ENCODE results near the gene MLIP. TPM values are rescaled to one million over a fixed set of nuclear protein-coding genes. Genes with fewer than 3 reads are reported as not detected.
A peak's percentile ranks its signal among the peaks of the same experiment; 100 is the strongest.

Gene MLIP
- total RNA-seq, 1 experiment from 2014 or later, result 23.9 TPM

DNA sequence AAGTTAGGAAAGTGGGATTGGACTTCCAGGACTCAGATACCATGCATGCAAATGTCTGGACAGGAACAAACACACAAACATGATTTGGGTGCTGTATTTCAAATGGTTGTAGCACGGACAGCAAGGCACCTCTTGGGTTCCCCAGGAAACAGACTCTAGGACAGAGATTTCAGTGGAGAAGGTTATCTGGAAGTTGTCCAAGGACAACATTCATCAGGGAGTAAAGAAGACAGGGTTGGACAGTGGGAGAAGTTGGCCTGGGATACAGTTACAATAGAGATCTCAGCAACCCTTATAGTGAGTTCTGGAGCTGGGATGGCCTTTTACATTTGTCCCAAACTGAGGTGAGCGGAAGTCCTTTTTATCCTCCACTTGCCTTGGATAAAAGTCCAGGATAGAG lies 177.2 kb downstream of the MLIP start:
- in situ Hi-C loops (cut with HindIII; ENCODE audit: low pct_unique_long_range_greater_than_20kb, low sequenced_read_pairs), result no loop called here
- no peak for DNase-seq (ENCODE audit: low read depth, low spot score)

DNA sequence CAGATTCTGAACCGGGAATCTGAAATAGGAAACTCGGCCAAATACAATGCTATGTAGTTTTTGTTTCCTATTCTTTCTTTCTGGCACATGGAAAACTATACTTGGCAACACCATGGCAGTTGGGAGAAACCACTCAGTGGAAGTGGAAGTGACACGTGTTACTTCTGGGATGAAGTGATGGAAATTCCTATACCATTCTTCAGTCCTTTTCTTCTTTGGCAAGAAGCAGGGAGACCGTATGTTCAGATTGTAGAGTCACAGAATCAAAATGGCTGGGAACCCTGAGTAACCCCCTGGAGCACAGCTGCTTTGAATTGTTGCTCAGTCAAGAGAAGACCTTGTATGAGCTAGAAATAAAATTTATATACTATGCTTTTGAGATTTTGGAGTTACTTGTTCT lies 178.2 kb downstream of the MLIP start:
- no peak for DNase-seq (ENCODE audit: low read depth, low spot score)
- in situ Hi-C loops (cut with HindIII; ENCODE audit: low pct_unique_long_range_greater_than_20kb, low sequenced_read_pairs), result no loop called here

DNA sequence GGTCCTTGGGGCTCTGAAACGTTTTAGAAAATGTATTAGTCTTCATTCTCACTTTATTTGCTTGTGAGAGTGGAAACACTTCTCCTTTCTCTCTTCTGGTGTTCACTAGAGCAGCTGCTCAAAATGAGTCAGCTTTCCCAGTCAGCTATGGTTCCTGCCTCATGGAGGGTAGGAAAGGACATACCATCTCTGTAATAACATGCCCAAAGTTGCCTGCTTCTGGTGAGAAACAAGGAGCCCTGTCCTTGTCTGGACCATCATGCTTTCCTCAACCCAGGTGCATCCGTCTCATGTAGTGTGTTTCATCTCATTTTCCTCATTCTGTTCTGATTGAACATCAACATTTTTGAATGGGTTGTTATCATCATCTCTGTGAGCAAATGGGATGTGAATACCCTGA lies 179.9 kb downstream of the MLIP start:
- in situ Hi-C loops (cut with HindIII; ENCODE audit: low pct_unique_long_range_greater_than_20kb, low sequenced_read_pairs), result no loop called here

DNA sequence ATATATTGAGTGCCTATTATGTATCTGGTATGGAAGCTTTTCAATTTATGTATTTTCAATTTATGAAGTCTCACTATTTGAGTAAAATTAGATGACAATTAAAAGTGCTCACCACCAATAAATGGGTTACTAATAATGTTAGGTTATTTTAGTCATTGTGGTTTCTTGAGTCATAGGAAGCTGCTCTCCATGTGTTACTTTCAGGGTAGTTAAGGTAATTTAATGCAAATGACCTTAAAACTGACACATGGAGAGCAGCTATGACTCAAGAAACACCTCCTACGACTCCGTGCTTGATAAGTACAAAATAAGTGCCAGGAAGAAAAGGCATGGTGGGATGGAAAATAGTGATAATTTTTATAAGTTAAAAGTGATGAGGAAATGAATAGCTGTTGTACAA lies 180.5 kb downstream of the MLIP start:
- in situ Hi-C loops (cut with HindIII; ENCODE audit: low pct_unique_long_range_greater_than_20kb, low sequenced_read_pairs), result no loop called here
- no peak for DNase-seq (ENCODE audit: low read depth, low spot score)

More for the DNA sequence above, 179.9 kb downstream of the MLIP start:
- no peak for DNase-seq (ENCODE audit: low read depth, low spot score)

DNA sequence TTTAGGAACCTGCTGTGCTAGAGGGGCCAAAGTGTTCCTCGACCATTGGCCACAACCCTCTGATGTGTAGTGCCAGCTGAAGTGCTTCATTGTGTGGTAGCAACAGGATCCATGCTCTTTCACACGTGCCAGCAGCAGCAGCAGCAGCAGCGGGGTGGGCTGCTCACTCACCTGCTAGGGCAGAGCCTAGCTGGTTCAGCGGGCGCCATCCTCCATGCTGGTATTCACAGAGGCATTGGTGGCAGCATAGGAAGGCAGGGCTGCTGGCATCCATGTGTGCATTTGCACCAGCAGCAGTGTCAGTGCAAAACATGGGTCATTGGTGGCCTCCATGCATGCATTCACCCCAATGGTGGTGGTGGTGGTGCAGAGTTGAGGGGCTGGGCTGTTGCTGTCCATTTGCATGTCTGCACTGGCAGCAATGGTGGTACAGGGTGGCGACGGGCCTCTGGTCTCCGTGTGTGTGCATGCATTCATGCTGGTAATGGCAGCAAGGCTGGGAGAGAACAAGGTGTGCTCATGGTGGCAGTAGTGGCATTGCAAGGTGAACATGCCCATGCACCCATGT lies 183.8 kb downstream of the MLIP start:
- no peak for DNase-seq (ENCODE audit: low read depth, low spot score)
- in situ Hi-C loops (cut with HindIII; ENCODE audit: low pct_unique_long_range_greater_than_20kb, low sequenced_read_pairs), result no loop called here

DNA sequence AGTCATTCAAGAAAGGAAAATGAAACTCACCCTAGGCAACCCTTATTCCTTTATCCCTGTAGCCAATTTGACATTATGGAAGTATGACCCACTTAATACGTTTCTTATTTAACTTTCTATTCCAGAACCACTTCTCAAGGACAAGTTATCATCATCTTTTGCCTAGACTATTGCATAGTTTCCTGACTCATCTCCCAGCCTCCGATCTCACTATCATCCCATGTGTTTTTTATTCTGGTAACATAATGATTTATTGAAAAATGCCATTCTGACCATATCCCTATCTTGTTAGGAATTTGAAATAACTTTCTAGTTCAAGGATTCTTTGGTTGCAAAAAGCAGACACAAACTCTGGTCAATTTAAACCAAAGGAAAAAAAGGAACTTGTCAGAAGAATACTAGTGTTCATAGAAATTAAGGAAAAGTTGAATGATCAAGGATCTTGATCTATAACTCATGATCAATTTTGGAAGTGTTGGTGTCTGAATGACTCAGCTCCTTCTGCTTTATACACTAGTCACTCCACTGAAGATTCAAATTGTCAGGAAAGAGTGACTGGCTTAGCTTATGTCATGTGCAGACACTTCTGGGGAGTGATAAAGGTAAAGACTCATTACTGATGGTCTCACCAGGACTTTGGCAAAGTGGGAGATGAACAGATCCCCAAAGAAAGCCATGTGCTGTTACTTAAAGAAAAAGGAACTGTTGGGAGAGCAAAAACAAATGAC lies 188.5 kb downstream of the MLIP start:
- no peak for DNase-seq (ENCODE audit: low read depth, low spot score)
- in situ Hi-C loops (cut with HindIII; ENCODE audit: low pct_unique_long_range_greater_than_20kb, low sequenced_read_pairs), result no loop called here

DNA sequence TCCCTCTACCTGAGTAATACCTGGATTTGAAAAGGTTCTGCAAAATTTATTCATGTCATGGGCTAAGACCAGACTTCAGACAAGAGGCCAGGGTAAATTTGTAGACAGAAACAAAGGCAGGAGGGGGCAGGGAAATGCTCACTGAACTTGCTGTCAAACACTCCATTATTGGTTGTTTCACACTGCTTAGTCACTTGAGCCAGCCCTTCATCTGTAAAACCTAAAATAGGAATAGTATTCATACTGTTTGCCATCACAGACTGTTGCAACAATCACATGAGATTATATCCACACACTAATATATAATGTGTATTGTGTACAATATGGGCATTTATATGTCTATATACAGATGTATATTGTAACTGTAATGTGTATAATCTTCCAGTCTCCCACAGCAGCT lies 190.5 kb downstream of the MLIP start:
- peak; percentile 54 for DNase-seq (ENCODE audit: low read depth, low spot score)
- in situ Hi-C loops (cut with HindIII; ENCODE audit: low pct_unique_long_range_greater_than_20kb, low sequenced_read_pairs), result no loop called here

DNA sequence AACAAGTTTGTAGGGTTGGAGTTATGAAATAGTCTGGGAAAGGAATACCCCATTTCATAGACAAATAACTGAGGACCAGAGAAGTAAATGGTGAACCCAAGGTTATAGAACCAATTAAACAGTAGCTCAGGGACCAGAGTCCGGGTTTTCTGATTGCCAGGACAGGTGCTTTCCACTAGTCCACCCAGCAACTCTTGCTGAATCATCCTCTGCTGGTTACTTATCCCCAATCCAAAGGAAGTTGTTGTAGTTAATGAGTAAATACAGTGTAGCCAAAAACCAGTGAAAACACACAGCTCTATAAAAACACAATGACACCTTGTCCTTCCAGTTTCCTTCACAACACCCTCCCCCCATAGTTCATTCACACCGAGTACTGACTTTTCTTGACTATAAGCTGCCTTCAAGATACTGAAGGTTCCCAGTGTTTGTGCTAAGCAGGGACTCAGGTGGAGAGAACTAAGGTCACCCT lies 196.2 kb downstream of the MLIP start:
- DNase-seq (ENCODE audit: low read depth, low spot score), result no peak
- in situ Hi-C loops (cut with HindIII; ENCODE audit: low pct_unique_long_range_greater_than_20kb, low sequenced_read_pairs), result no loop called here

DNA sequence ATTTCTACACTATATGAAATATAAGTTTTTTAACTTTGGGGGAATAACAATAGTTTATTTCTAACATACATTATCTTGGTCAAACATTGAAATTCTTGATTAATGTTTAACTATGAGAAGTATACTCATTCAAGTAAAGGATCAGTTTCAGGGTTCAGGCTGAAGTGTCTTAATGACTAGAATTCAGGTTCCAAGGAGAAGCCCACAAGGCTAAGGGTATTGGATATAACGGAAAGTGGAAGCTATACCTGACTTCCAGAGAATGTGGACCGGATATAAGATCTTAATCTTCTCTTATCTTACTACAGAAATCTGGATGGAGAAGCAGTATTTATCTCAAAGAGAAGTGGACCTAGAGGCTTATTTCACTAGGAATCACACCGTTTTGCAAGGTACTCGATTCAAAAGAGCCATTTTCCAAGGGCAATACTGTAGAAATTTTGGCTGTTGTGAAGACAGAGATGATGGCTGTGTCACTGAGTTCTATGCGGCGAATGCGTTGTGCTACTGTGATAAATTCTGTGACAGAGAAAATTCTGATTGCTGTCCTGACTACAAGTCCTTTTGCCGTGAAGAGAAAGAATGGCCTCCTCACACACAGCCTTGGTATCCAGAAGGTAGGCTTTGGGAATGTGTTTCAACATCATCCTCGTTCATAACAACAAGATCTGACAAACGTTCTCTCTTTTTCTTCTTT lies 197.2 kb downstream of the MLIP start, which contains the start of gene TINAG:
TINAG (plus strand) TSS at position 153 of the 697 bp plus-strand sequence; CDS start at position 263, 110 bp downstream.
- no peak for DNase-seq (ENCODE audit: low read depth, low spot score)
- in situ Hi-C loops (cut with HindIII; ENCODE audit: low pct_unique_long_range_greater_than_20kb, low sequenced_read_pairs), result no loop called here

DNA sequence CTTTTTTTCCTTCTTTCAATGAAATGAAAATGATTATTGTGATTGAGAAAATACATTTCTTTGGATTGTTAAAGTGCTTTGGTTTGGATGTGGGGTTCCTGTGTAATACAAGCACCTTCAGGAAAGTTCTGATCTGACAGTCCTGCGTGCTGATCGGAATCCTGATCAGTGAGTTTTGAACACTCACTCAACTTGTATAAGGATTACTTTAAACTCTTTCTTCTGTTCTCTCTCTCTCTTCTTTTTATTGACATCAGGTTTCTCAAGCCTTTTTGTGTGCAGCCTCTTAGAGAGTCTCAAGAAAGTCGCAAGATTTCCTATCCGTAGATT lies 197.7 kb downstream of the MLIP start:
- in situ Hi-C loops (cut with HindIII; ENCODE audit: low pct_unique_long_range_greater_than_20kb, low sequenced_read_pairs), result no loop called here

DNA sequence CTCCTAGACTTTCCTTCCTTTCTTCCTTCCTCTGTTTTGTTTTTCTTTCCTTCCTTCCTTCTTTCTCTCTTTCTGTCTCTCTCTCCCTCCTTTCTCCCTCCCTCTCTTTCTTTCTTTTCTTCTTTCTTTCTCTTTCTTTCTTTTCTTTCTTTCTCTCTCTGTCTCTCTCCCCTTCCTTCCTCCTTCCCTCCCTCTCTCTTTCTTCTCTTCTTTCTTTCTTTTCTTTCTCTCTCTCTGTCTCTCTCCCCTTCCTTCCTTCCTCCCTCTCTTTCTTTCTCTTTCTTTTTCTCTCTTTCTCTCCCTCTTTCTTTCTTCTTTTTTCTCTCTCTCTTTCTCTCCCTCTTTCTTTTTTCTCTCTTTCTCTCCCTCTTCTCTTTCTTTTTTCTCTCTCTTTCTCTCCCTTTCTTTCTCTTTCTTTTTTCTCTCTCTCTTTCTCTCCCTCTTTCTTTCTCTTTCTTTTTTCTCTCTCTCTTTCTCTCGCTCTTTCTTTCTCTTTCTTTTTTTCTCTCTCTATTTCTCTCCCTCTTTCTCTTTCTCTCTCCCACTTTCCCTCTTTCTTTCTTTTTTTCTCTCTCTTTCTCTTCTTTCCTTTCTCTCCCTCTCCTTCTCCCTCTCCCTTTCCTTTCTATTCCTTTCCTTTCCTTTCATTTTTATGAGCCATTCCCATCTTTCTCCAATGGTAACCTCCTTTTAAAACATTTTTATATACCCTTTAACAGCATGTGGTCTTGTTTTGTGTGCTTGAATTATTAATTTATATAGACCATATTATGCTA lies 199.3 kb downstream of the MLIP start:
- in situ Hi-C loops (cut with HindIII; ENCODE audit: low pct_unique_long_range_greater_than_20kb, low sequenced_read_pairs), result no loop called here
- no peak for DNase-seq (ENCODE audit: low read depth, low spot score)

More for the DNA sequence above, 197.7 kb downstream of the MLIP start:
- DNase-seq (ENCODE audit: low read depth, low spot score), result no peak

DNA sequence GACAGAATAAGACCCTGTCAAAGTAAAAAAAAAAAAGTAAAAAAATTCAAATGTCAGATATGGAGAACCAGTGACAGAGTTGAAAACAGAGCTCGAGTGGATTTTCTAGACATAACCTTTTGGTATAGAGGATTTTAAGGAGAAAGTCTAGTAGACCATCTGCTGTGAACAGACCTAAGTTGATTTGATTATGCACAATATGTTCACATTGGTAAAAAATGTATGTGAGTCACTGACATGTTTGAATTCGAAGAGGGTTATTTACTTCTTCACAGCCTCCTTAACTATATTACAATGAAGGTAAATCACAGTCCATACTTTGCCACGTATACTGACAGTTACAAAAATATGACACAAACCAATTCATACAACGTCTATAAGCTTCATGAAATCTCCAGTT lies 204.4 kb downstream of the MLIP start:
- no peak for DNase-seq (ENCODE audit: low read depth, low spot score)
- in situ Hi-C loops (cut with HindIII; ENCODE audit: low pct_unique_long_range_greater_than_20kb, low sequenced_read_pairs), result no loop called here

Other genes starting within 250 kb of the MLIP start
- not detected in 2 replicates for gene TINAG, start 197.0 kb downstream of the MLIP start, total RNA-seq (2014; rRNA removed; shearing (Covaris generic))

Data from SK-MEL-5 (cell line).